PC-9 (cell line): ENCODE measurements around the gene FOXJ1. TPM values are rescaled to one million over a fixed set of nuclear protein-coding genes. Genes with fewer than 3 reads are reported as not detected.

ENCODE experiments used
- BruUV-seq: library from RNA; stranded (reverse); fragments of 400-500 nt; replicated peaks from 2 replicates; lab custom pipeline; 2021; lab: Mats Ljungman, UMichigan
- CTCF ChIA-PET: fragments of 300-600 bp; sonication (Branson Sonifier 250); formaldehyde crosslinking; loops from one replicate; lab custom pipeline; 2022; ENCODE audit warnings: antibody characterized with exemption; lab: Charles Lee
- POLR2A ChIA-PET: fragments of 300-600 bp; sonication (Branson Sonifier 250); formaldehyde crosslinking; loops from one replicate; lab custom pipeline; 2022; ENCODE audit warnings: antibody characterized with exemption; ENCODE audit not compliant: unreplicated experiment; lab: Charles Lee
- DNase-seq, 2 experiments: peaks; one replicate each; pipeline versions ENCODE4 v3.0.0 to v3.0.0-alpha.2; 2015 to 2022; ENCODE audit warnings: mixed read lengths in 1 of 2
- H2AFZ ChIP-seq: fragments of 200-600 bp; sonication (generic); 2 replicates; pipeline ENCODE4 v1.8.1; 2017; ENCODE audit warnings: antibody characterized with exemption
- H3F3A ChIP-seq: fragments of 200-600 bp; sonication (generic); 2 replicates; pipeline ENCODE4 v1.8.1; 2017; ENCODE audit warnings: antibody characterized with exemption, mild to moderate bottlenecking, low read depth; ENCODE audit not compliant: insufficient read depth
- H3K27ac ChIP-seq: fragments of 200-600 bp; sonication (generic); 2 replicates; pipeline ENCODE4 v1.6.1; 2016; ENCODE audit warnings: mixed run types
- H3K27me3 ChIP-seq: fragments of 200-600 bp; sonication (generic); 2 replicates; pipeline ENCODE4 v1.6.1; 2016; ENCODE audit warnings: low read depth, mixed run types; ENCODE audit not compliant: insufficient read depth
- H3K36me3 ChIP-seq: fragments of 200-600 bp; sonication (generic); 2 replicates; pipeline ENCODE4 v1.6.1; 2016; ENCODE audit warnings: low read depth, mixed run types
- H3K4me1 ChIP-seq: fragments of 200-600 bp; sonication (generic); replicated peaks from 2 replicates; pipeline ENCODE4 v1.6.1; 2016; ENCODE audit warnings: mixed run types; ENCODE audit not compliant: insufficient read depth
- H3K4me2 ChIP-seq: fragments of 200-600 bp; sonication (generic); 2 replicates; pipeline ENCODE4 v1.6.1; 2017; ENCODE audit warnings: mixed run types
- H3K4me3 ChIP-seq: fragments of 200-600 bp; sonication (generic); 2 replicates; pipeline ENCODE4 v1.6.1; 2016; ENCODE audit warnings: mixed run types
- H3K79me2 ChIP-seq: fragments of 200-600 bp; sonication (generic); 2 replicates; pipeline ENCODE4 v1.6.1; 2017; ENCODE audit warnings: low read depth, mixed run types
- H3K9me2 ChIP-seq: fragments of 200-600 bp; sonication (generic); 2 replicates; pipeline ENCODE4 v1.8.1; 2017; ENCODE audit warnings: mild to moderate bottlenecking; ENCODE audit not compliant: insufficient read depth
- H3K9me3 ChIP-seq: fragments of 200-600 bp; sonication (generic); 2 replicates; pipeline ENCODE4 v1.8.1; 2016; ENCODE audit warnings: low read depth; ENCODE audit not compliant: insufficient read depth
- H4K20me1 ChIP-seq: fragments of 200-600 bp; sonication (generic); 2 replicates; pipeline ENCODE4 v1.8.1; 2017; ENCODE audit not compliant: insufficient read depth
- EZH2 ChIP-seq: fragments of 200-600 bp; sonication (generic); IDR thresholded peaks from 2 replicates; pipeline ENCODE4 v1.8.0; 2017; ENCODE audit warnings: antibody characterized with exemption, low read depth
- intact Hi-C: fragments of 100-400 bp; cut with micrococcal nuclease; formaldehyde crosslinking; loops from one replicate; pipeline ENCODE4 v1.10.0; 2022; ENCODE audit not compliant: unreplicated experiment
- total RNA-seq: library from RNA; stranded (reverse); gene quantifications from 2 replicates; pipeline ENCODE4 v1.2.3, GENCODE V29; 2021
- TF ChIP-seq, protein P1 (sequence below): fragments of 200-600 bp; sonication (generic); conservative IDR thresholded peaks from 2 replicates; pipeline ENCODE4 v1.6.1; 2017; ENCODE audit warnings: mixed run types, antibody characterized with exemption, mild to moderate bottlenecking, moderate library complexity

FOXJ1 gene
- total RNA-seq, 1 experiment from 2014 or later, result 23.7 TPM

DNA sequence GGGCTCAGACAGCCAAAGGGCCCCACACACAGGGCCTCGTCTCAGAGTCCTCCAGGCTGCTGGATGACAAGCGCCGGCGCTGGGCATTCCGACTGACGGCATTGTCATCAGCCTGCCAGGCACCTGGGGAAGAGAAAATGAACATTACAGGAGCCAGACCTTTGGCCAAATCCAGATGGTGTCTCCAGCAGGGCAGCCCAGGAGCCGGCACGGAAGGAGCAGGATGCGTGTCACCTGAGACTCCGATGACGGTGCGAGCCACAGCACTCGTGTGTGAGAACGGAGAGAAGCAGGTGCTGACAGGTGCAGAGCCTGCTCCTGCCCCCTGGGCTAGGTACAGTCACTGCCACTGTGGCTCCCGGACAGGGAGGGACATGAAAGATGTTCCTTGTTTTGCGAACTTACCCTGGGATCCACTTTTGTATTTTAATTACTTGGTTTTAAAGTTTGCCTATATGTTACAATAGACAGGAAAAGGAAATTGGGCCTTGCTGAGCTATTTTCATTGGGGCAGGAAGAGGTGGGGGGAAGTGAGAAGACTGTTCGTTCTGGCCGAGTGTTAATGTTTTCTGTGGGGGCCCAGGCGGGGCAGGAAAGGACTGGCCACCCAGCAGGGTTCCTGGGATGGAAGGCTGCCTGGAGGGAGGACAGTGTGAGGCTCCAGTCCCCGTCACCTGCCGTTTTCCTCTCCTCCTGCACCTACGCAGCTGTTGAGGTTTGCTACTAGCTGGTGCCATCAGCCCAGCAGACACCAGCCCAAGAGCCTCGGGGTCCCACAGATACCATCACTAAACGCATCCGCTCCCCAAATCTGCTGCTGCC lies 4.4 kb upstream of the FOXJ1 start:
- TF ChIP-seq, protein P1, sequence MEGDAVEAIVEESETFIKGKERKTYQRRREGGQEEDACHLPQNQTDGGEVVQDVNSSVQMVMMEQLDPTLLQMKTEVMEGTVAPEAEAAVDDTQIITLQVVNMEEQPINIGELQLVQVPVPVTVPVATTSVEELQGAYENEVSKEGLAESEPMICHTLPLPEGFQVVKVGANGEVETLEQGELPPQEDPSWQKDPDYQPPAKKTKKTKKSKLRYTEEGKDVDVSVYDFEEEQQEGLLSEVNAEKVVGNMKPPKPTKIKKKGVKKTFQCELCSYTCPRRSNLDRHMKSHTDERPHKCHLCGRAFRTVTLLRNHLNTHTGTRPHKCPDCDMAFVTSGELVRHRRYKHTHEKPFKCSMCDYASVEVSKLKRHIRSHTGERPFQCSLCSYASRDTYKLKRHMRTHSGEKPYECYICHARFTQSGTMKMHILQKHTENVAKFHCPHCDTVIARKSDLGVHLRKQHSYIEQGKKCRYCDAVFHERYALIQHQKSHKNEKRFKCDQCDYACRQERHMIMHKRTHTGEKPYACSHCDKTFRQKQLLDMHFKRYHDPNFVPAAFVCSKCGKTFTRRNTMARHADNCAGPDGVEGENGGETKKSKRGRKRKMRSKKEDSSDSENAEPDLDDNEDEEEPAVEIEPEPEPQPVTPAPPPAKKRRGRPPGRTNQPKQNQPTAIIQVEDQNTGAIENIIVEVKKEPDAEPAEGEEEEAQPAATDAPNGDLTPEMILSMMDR, result no peak
- TF ChIP-seq EZH2, result no peak
- H3K27me3 ChIP-seq, result no peaks in the 10 kb centered on the region
- no TSS peak for BruUV-seq
- H3K79me2 ChIP-seq, result no peaks in the 10 kb centered on the region
- H2AFZ ChIP-seq, result no peak overlapping the region
- peaks cover 10% of the 10 kb centered on the region; the same call in 1 of the 2 replicates for H3F3A ChIP-seq
- DNase-seq, result no peak
- H3K27ac ChIP-seq, result no peak overlapping the region
- H3K36me3 ChIP-seq, result no peaks in the 10 kb centered on the region
- H3K4me1 ChIP-seq, result peaks cover 27% of the 10 kb centered on the region
- no peak overlapping the region for H3K4me2 ChIP-seq
- intact Hi-C loops, result no loop called here
- no peaks in the 10 kb centered on the region for H3K9me3 ChIP-seq
- H4K20me1 ChIP-seq, result no peaks in the 10 kb centered on the region
- POLR2A ChIA-PET, result interaction anchor here (0.5 to 0.6 kb wide), 2 partner anchors 20 to 133 kb away, joined by 3 to 5 read pairs; no protein-coding TSS in a partner anchor
- CTCF ChIA-PET, result interaction anchor here (0.6 kb wide), 1 partner anchor 27 kb away, joined by 3 read pairs; no protein-coding TSS in a partner anchor
- no peak overlapping the region for H3K4me3 ChIP-seq
- no peaks in the 10 kb centered on the region for H3K9me2 ChIP-seq

DNA sequence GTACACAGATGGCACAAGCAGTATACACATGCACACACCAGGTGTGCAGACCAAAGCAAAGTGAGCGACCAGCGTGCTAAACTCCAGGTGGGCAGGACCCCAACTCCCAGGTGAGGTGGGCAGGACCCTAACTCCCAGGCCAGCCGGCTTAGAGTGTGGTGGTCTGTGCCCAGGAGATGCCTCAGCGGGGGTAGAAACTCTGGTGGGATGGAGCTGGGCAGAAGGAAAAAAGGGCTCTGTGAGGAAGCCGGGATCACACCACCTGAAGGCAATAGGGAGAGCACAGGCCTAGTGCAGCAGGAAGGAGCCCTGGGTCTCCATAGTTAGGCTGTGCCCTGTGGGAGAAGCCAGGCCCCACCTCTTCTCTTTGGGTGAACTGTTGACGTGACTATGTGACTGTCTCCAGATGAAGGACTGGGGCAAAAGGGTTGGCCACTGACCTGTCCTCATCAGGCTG lies 1.6 kb upstream of the FOXJ1 start:
- no TSS peak for BruUV-seq
- Histone ChIP-seq H3K79me2 (no peaks in the 10 kb centered on the region), H3K36me3 (no peaks in the 10 kb centered on the region), H3K27me3 (no peaks in the 10 kb centered on the region), H3F3A (peaks cover 10% of the 10 kb centered on the region; the same call in 1 of the 2 replicates), H3K4me2 (peak overlapping the region; percentile 53; the same call in 1 of the 2 replicates), H3K9me3 (no peaks in the 10 kb centered on the region), H2AFZ (no peak overlapping the region), H3K27ac (no peak overlapping the region), H3K9me2 (no peaks in the 10 kb centered on the region), H3K4me3 (no peak overlapping the region), H3K4me1 (peaks cover 27% of the 10 kb centered on the region), H4K20me1 (no peaks in the 10 kb centered on the region)
- TF ChIP-seq EZH2, result no peak
- TF ChIP-seq, protein P1, result no peak
- intact Hi-C loops, result no loop called here
- DNase-seq, result no peak
- ChIA-PET CTCF (interaction anchor here (0.6 to 1.3 kb wide), 3 partner anchors 20 to 137 kb away, joined by 3 to 4 read pairs (median 4); no protein-coding TSS in a partner anchor), POLR2A (interaction anchor here (0.6 to 1.3 kb wide), 4 partner anchors 9 to 117 kb away, joined by 4 to 15 read pairs (median 5); no protein-coding TSS in a partner anchor)

DNA sequence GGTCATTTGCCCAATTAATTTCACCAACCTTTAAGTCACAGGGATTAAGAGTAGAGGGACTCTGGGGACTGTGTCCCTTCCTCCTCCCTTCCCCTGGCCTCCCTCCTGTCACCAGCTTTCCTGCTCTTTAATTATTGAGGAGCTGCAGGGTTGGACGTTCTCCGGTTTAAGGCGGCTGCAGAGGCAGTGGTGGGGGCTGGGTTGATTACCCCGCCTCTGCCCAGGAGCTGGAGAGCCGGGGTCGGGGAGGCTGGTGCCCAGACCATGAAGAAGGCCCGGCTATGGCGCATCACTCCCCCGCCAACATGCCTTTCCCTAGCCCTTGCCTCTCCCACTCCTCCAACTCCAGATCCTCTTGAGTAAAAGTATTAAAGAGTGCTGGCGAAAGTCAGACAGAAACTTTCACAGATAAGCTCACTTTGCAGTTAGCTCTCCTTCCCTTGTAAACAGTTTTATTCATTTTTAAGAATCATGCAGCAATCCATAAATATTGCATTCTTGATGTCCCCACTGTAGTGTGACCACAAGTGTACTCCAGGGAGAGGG lies 1.1 kb upstream of the FOXJ1 start:
- no peaks in the 10 kb centered on the region for H3K79me2 ChIP-seq
- no peaks in the 10 kb centered on the region for H4K20me1 ChIP-seq
- 0 out of 2 replicates have a peak overlapping the region, but pooled peaks have one; percentile 53 for H3K4me2 ChIP-seq
- H3K9me2 ChIP-seq, result no peaks in the 10 kb centered on the region
- no peaks in the 10 kb centered on the region for H3K27me3 ChIP-seq
- H3K27ac ChIP-seq, result no peak overlapping the region
- intact Hi-C loops, result no loop called here
- H3K4me1 ChIP-seq, result peaks cover 27% of the 10 kb centered on the region
- TF ChIP-seq EZH2, result no peak
- TF ChIP-seq, protein P1, result no peak
- H3F3A ChIP-seq, result peaks cover 10% of the 10 kb centered on the region; the same call in 1 of the 2 replicates
- H2AFZ ChIP-seq, result no peak overlapping the region
- no peaks in the 10 kb centered on the region for H3K9me3 ChIP-seq
- ChIA-PET POLR2A (interaction anchor here (1.3 kb wide), 1 partner anchor 10 kb away, joined by 37 read pairs; no protein-coding TSS in a partner anchor), CTCF (interaction anchor here (0.9 kb wide), 1 partner anchor 16 kb away, joined by 3 read pairs; no protein-coding TSS in a partner anchor)
- no peaks in the 10 kb centered on the region for H3K36me3 ChIP-seq
- no TSS peak for BruUV-seq
- H3K4me3 ChIP-seq, result no peak overlapping the region
- no peak for DNase-seq
